ENCODE measurements around the gene GPHN.
"Not testable (repeated sequence)": the region's sequence is repeated elsewhere in the genome, so short reads cannot be mapped to it uniquely, and the experiment has no call there.

GPHN gene

GRCh38 chr14:66802962-66803361, 295.0 kb downstream of the GPHN start:
- no peak for DNase-seq (ENCODE audit: low read depth in 2 of 2)

- no peak for DNase-seq (ENCODE audit: low read depth in 2 of 2)
These were observed 296.2 kb downstream of the GPHN start for GRCh38 chr14:66804141-66804540.

GRCh38 chr14:66813636-66814035, 305.7 kb downstream of the GPHN start:
- DNase-seq (ENCODE audit: low read depth in 2 of 2) = no peak

GRCh38 chr14:66815687-66816086, 307.7 kb downstream of the GPHN start:
- no peak for DNase-seq (ENCODE audit: low read depth in 2 of 2)

GRCh38 chr14:66824251-66824650, 316.3 kb downstream of the GPHN start:
- no peak for DNase-seq (ENCODE audit: low read depth in 2 of 2)

GRCh38 chr14:66827182-66827581, 319.2 kb downstream of the GPHN start:
- no peak for DNase-seq (ENCODE audit: low read depth in 2 of 2)

- no peak for DNase-seq (ENCODE audit: low read depth in 2 of 2)
These were observed 323.2 kb downstream of the GPHN start for GRCh38 chr14:66831173-66831572.

- no peak for DNase-seq (ENCODE audit: low read depth in 2 of 2)
These were observed 325.9 kb downstream of the GPHN start for GRCh38 chr14:66833816-66834215.

- not testable (repeated sequence) for DNase-seq (ENCODE audit: low read depth in 2 of 2)
These were observed 329.5 kb downstream of the GPHN start for GRCh38 chr14:66837436-66837835.

- DNase-seq (ENCODE audit: low read depth in 2 of 2) = no peak
These were observed 335.1 kb downstream of the GPHN start for GRCh38 chr14:66842911-66843512.

GRCh38 chr14:66850258-66850888, 342.4 kb downstream of the GPHN start:
- DNase-seq (ENCODE audit: low read depth in 2 of 2) = no peak

- no peak for DNase-seq (ENCODE audit: low read depth in 2 of 2)
These were observed 345.4 kb downstream of the GPHN start for GRCh38 chr14:66853311-66853710.

- DNase-seq (ENCODE audit: low read depth in 2 of 2) = no peak
These were observed 349.9 kb downstream of the GPHN start for GRCh38 chr14:66857867-66858266.

GRCh38 chr14:66859063-66859671, 351.2 kb downstream of the GPHN start:
- no peak for DNase-seq (ENCODE audit: low read depth in 2 of 2)

GRCh38 chr14:66881596-66881995, 373.6 kb downstream of the GPHN start:
- no peak for DNase-seq (ENCODE audit: low read depth in 2 of 2)

- no peak for DNase-seq (ENCODE audit: low read depth in 2 of 2)
These were observed 376.2 kb downstream of the GPHN start for GRCh38 chr14:66884149-66884548.

GRCh38 chr14:66900719-66901118, 392.8 kb downstream of the GPHN start:
- no peak for DNase-seq (ENCODE audit: low read depth in 2 of 2)

- no peak for DNase-seq (ENCODE audit: low read depth in 2 of 2)
These were observed 402.4 kb downstream of the GPHN start for GRCh38 chr14:66910311-66910840.

- no peak for DNase-seq (ENCODE audit: low read depth in 2 of 2)
These were observed 408.5 kb downstream of the GPHN start for GRCh38 chr14:66916421-66916820.

GRCh38 chr14:66918527-66918926, 410.6 kb downstream of the GPHN start:
- DNase-seq (ENCODE audit: low read depth in 2 of 2) = no peak

- no peak for DNase-seq (ENCODE audit: low read depth in 2 of 2)
These were observed 412.2 kb downstream of the GPHN start for GRCh38 chr14:66920196-66920595.

GRCh38 chr14:66923251-66923650, 415.3 kb downstream of the GPHN start:
- no peak for DNase-seq (ENCODE audit: low read depth in 2 of 2)

GRCh38 chr14:66939409-66939808, 431.5 kb downstream of the GPHN start:
- DNase-seq (ENCODE audit: low read depth in 2 of 2) = no peak
